ENCODE measurements around the gene INTS7.
"Not testable (repeated sequence)": the region's sequence is repeated elsewhere in the genome, so short reads cannot be mapped to it uniquely, and the experiment has no call there.

INTS7 gene

DNA sequence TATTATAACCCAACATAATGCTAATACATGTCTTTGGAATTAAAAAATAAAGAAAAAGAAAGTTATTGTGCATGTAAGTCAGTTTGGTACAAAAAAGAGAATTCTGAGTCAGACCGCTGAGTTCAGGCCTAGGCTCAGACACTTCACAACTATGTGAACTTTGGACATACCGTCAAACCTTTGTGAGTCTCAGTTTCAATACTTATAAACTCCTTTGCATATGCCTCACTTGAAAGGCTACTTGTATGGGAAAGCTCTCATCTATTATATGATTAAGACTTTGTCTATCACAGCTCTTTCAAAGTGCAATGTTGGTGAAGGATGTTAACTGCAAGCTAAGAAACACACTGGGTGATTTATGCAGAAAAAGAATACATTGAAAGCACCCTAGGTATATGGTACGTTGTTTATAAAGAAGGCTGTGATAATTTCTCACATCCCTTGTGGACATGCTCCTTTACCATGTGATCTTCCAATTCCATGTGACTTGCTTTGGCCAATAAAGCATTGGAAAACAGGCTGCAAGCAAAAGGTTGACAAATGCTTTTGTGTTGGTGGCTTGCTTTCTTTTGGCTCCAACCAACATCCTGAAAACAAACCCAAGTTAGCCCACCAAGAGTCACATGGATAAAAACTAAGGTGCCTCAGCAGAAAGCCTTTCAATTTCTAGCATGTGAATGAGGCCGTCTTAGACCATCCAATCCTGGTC, 49.6 kb downstream of the INTS7 start:
- DNase-seq (ENCODE audit: low spot score) = no peak

DNA sequence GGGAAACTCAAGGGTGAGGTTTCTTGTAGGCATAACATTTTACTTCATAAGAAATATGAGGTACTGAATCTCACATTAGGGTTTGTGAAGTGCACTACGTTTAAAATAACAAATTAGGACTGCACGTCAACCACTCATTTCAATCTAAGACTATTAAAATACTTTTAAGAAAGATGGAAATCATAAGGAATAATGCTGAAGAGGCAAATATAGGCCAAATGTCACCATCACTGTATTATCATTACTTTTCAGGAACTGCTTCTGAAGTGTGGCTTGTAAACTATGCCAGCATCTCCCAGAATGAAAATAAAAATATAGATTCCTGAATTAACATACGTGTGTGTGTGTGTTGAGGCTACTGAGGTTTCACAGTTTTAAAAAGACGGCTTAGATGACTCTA, 56.8 kb downstream of the INTS7 start:
- DNase-seq (ENCODE audit: low spot score) = no peak

DNA sequence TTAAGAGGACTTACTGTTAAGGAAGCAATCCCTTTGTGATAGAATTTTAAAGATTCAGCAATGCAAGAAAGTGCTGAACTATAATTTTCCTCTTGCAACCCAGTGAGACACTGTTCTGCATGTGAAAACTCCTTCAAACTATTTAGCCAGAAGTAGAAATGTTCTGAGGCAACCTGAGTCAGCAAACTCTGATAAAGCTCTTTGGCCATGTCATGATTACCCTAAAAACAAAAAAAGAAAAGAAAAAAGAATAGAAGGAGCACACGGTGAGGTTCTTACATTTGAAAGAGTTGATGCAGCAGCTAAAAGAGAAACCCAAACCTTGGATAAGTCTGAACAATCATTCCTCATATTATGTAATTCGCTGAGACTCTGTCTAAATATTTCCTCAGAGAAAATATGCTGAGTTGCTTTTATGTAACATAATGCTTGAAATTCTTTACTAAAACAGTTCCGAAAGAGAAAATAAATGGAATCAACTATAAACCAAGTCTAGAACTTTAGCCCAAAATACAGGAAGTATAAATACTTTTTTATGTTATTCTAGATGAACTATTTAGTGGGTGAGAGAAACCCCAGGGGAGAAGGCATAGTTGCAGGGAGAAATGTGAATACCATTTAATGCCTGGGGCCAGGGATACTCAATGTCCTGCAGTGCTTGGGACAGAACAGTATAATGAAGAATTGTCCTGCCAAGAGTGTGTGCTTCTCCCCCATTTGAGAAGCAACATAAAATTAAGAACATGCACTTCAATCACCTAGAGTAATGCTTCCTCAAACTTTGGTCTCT, 60.0 kb downstream of the INTS7 start:
- DNase-seq (ENCODE audit: low spot score) = no peak

DNA sequence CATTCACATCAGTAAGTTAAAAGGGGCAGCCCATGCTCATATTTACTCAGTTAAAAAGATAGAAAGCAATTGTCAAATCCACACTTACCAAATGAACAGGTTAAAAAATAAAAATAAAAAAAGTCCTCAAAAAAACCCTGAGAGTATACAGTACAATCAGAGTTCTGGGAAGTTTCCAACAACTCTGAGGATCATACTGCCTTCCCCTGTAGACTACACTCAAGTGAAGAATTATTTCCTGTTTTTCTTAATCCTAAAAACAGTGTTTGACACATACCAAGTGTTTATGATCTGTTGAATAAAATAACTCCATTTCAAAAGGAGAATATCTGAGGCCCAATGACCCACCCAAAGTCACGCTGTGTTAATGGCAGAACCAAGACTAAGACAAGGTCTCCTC, 61.8 kb downstream of the INTS7 start:
- no peak for DNase-seq (ENCODE audit: low spot score)

DNA sequence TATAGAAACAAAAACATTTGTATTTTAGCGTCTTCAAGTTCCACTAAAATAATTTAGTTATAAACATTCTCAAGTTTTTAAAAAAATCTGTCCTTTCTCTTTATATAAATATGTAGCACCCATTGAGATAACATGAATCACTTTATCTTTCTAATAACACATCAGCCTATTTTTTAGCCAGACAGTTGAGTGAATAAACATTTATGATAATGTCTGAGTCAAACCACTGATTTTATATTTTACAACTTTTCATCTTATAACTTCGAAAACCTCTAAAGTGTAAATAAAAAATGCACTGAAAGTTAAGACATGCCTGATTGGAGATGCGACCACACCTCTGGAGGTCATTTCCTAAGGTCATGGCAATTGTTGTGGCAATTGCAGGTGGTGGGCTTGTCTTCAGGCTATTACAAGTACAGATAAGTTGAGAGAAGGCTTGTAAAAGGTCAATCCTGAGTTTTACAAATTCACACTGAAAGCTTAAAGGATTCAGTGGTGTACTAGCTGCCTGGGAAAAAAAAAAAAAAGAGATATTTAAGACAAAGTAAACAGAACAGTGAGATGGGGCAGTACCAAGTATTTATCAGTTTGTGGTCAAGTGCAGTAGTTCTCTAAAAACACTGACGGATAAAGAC, 67.0 kb downstream of the INTS7 start:
- DNase-seq (ENCODE audit: low spot score) = no peak

DNA sequence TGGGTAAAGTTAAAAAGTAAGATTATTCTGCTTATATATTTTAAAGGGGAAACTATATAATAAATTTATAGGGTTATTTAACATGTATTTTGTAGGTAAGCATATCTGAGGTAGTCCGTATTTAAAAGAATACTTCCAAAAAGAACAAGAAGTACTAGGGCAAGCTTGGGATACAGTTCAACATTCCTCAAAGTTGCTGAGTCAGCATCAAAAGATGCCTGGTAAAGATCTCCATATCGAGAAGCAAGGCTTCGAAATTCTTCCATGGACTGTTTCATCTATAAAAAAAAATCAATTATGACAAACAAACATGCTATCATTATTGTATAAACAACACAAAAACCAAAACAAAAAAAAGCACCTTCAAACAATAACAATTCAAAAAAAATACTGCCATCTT, 67.7 kb downstream of the INTS7 start:
- no peak for DNase-seq (ENCODE audit: low spot score)

DNA sequence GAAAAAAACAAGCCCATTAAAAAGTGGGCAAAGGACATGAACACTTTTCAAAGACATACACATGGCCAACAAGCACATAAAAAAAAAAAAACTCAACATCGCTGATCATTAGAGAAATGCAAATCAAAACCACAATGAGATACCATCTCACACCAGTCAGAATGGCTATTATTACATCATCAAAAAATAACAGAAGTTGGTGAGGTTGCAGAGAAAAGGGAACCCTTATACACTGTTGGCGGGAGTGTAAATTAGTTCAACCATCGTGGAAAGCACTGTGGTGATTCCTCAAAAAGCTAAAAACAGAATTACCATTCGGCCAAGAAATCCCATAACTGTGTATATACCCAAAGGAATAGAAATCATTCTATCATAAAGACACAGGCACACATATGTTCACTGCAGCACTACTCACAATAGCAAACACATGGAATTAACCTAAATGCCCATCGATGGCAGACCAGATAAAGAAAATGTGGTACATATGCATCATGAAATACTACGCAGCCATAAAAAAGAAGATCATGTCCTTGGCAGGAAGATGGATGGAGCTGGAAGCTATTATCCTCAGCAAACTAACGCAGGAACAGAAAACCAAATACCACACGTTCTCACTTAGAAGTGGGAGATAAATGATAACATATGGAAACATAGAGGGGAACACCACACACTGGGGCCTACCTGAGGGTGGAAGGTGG, 70.1 kb downstream of the INTS7 start:
- no peak for DNase-seq (ENCODE audit: low spot score)

- DNase-seq (ENCODE audit: low spot score) = no peak
Measured at GRCh38 chr1:211959680-211960079, 75.7 kb downstream of the INTS7 start.

GRCh38 chr1:211959221-211959620, 76.1 kb downstream of the INTS7 start:
- no peak for DNase-seq (ENCODE audit: low spot score)

DNA sequence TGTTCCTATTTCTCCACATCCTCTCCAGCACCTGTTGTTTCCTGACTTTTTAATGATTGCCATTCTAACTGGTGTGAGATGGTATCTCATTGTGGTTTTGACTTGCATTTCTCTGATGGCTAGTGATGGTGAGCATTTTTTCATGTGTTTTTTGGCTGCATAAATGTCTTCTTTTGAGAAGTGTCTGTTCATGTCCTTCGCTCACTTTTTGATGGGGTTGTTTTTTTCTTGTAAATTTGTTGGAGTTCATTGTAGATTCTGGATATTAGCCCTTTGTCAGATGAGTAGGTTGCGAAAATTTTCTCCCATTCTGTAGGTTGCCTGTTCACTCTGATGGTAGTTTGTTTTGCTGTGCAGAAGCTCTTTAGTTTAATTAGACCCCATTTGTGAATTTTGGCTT, 81.3 kb downstream of the INTS7 start:
- not testable (repeated sequence) for DNase-seq (ENCODE audit: low spot score)

- DNase-seq (ENCODE audit: low spot score) = not testable (repeated sequence)
Measured at GRCh38 chr1:211953543-211953942, 81.8 kb downstream of the INTS7 start.

DNA sequence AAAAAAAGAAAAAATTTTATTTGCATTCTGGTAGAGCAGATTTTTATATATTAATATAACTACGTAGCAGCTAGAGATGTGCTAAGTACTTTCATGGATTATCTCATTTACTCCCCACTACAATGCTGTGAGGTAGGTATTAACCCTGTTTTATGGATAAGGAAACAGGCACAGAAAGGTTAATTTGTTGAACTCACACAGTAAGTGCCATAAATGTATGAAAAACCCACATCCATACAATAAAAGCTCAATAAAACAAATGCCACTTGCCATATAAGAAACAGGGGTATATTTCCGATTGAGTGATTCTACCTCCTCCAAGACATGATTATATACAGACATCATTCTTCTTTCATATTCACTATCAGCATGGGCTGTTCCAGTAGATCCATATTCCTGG, 83.1 kb downstream of the INTS7 start:
- no peak for DNase-seq (ENCODE audit: low spot score)

DNA sequence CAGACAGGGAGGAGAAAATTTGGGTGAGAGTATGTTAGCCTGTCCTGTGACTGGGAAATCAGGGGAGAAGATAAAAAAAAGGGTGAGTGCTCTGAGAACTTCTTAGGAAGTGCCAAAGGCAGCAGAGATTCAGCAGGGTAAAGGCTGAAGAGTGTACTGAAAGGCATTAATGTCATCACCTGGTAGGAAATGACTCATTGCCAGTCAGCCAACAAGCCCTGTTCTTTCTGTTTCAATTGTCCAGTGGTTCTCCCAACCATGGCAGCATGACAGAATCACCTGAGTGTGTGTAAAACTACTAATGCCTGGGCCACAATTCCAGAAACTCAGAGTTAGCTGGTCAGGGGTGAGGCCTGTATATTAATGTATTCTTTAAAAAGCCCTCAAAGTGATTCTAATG, 83.5 kb downstream of the INTS7 start:
- DNase-seq (ENCODE audit: low spot score) = no peak

DNA sequence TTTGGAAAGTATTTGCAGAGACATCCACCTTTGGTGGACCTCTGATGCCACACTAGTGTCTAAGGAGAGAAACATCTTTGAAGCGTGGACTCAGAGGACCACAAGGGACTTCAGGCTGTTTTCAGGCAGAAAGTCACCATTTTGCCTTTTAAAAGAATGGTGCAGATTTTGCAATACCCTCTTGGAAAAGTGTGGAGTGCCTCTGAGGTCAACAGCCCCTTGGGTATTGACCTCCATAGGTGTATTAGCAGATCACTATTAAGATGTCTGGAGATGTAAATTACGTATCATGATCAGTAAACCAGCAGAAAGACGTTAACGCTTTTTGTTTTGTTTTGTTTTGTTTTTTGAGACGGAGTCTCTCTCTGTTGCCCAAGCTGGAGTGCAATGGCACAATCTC, 87.0 kb downstream of the INTS7 start:
- no peak for DNase-seq (ENCODE audit: low spot score)

DNA sequence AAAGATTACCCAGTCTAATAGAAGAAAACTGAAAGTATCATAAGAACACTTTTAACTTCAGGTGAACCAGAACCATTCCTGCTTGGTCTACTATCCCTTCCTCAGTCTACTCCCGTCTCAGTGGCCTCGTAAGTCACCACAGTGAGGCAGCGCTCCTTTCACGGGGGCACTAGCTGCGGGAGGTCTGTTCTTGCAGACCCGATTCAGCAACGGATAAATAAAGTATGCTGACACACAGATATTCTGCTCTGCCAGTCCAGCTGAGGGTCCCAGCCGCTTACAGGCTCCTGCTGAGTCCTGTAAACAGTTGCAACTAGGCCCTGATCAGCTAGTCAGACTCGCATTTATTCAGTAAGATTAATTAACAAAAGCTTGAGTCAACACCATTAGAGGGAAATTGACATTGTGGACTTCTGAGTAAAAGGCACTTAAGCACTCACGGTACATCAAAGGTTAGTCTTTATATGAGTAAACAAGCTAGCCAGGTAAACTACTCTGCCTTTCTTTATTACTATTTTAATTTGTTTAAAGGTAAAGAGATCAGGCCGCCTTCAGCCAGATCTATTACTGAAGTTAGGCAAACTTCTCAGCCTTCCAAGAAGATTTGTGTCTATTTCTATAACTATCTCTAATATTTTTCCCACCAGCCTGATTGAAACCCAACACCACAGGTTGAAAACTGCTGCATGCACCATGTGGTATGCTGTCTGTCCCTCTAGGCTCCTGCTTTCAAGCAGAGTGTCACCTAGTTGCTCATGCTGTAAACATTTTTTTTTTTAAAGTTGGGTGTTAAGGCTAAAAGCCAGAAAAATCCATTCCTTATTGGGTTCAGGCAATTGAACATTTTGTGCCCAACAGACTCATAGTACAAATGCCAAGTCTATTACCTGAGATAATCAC, 87.7 kb downstream of the INTS7 start:
- no peak for DNase-seq (ENCODE audit: low spot score)

DNA sequence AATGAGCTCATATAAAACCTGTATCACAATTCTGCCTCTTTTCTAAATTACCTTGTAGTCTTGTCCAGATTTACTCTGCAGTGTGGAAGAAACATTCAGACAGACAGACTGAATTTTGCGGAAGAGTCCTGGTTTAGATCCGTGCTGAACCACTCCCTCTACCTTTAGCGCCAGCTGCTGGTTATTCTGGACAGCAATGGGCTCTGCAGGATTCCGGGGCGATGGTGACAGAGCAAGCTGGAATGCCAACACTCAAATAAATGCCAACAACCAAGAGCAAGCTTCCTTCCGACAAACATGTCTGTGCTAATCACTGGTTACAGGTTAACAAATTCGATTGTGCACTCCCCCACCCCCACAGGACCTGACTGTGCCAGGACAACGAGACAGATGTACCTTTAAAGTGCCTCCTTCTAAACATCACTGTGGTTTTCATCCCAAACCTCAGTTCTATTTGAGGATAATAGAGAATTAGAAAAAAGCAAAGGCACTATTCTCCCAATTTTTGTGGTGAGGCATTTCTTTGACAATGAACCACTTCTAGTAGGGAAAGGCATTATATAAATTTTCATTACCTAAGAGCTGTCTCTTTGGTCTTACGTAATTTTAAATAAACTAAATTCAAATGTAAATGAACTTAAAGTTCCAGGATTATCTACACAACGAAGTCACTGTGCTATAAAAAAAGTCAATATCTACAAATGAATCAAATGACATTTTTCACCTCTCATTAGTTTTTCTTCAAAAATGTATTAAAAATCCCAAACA, 90.4 kb downstream of the INTS7 start:
- no peak for DNase-seq (ENCODE audit: low spot score)

DNA sequence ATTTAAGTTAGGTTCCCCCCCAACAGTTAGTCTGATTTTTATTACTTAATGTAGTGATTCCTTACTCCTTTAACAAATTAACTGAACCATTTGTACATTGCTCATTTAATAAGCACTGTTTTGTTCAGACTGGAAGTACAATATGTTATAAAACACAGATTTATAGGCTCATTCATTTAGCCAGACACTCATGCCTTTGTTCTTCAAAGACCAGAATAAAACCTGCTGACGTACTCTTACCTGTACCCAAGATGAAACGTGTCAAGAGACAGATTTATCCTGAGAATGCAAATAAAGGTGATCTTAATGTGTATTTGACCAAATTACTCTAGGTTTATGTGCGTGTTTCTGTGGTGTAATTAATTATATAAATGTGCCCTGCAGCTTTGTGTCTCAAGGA, 92.8 kb downstream of the INTS7 start:
- no peak for DNase-seq (ENCODE audit: low spot score)

GRCh38 chr1:211939876-211940468, 95.4 kb downstream of the INTS7 start:
- no peak for DNase-seq (ENCODE audit: low spot score)

DNA sequence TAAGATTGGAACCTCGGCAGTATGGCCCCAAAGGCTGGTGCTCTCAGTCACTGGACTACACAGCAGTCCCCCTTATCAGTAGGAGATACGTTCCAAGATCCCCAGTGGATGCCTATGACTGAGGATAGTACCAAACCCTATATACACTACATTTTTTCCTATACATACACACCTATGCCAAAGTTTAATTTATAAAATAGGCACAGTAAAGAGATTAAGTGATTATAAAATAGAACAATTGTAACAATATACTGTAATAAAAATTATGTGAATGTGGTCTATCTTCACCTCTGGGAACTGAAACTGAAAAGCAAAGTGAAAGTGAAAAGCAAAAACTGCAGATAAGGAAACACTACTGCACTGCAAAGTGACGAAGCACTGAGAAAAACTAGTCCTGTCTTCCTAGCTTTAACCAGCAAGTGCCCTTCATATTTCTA, 96.8 kb downstream of the INTS7 start:
- peak; percentile 61 for DNase-seq (ENCODE audit: low spot score)

DNA sequence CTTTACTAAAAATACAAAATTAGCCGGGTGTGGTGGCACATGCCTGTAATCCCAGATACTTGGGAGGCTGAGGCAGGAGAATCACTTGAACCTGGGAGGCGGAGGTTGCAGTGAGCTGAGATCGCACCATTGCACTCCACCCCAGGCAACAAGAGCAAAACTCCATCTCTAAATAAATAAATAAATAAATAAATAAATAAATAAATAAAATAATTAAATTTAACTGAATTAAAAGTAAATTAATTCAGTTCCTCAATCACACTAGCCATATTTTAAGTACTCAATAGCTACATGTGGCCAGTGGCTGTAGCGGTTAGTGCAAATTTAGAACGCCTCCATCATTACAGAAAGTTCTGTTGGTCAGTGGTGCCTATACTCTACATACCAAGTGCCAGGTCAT, 97.9 kb downstream of the INTS7 start:
- DNase-seq (ENCODE audit: low spot score) = not testable (repeated sequence)

Measured in hematopoietic multipotent progenitor cell treated with erythropoietin and hydrocortisone succinate and interleukin-3 and kit ligand, for 15 days (in vitro differentiated cells).